Activated CD8-positive, alpha-beta T cell treated with anti-CD3 and anti-CD28 coated beads for 36 hours (primary cell): ENCODE results near the gene CCN2. TPM values are rescaled to one million over a fixed set of nuclear protein-coding genes. Genes with fewer than 3 reads are reported as not detected.

Experiments used
- ATAC-seq: fragments of 200-7000 bp; cut with Tn5 transposase; one replicate; pipeline ENCODE4 v1.10.0; 2021; ENCODE audit warnings: mild to moderate bottlenecking, moderate library complexity
- CTCF ChIA-PET: fragments of 350-600 bp; sonication (Branson Sonifier 250); formaldehyde crosslinking; loops from one replicate; lab custom pipeline; 2021; ENCODE audit warnings: antibody characterized with exemption; lab: Charles Lee
- POLR2A ChIA-PET: fragments of 350-600 bp; sonication (Branson Sonifier 250); formaldehyde crosslinking; loops from one replicate; lab custom pipeline; 2021; ENCODE audit warnings: antibody characterized with exemption; lab: Charles Lee
- DNase-seq: peaks from one replicate; pipeline ENCODE4 v3.0.0-alpha.2; 2020
- H3K27ac Mint-ChIP-seq: one replicate; pipeline ENCODE4 v1.8.0; 2021; ENCODE audit warnings: mild to moderate bottlenecking, mixed read lengths
- H3K27me3 Mint-ChIP-seq: one replicate; pipeline ENCODE4 v1.8.0; 2021; ENCODE audit warnings: mixed read lengths
- H3K36me3 Mint-ChIP-seq: one replicate; pipeline ENCODE4 v1.8.0; 2021; ENCODE audit warnings: low read depth, mixed read lengths
- H3K4me1 Mint-ChIP-seq: one replicate; pipeline ENCODE4 v1.8.0; 2021; ENCODE audit warnings: low read depth, mixed read lengths
- H3K4me3 Mint-ChIP-seq: one replicate; pipeline ENCODE4 v1.8.0; 2021; ENCODE audit warnings: mild to moderate bottlenecking, moderate library complexity, mixed read lengths
- H3K9me3 Mint-ChIP-seq: one replicate; pipeline ENCODE4 v1.8.0; 2021; ENCODE audit warnings: mixed read lengths
- CTCF ChIP-seq: fragments of 200-600 bp; IDR thresholded peaks from one replicate; pipeline ENCODE4 v1.8.0; 2022; ENCODE audit warnings: antibody characterized with exemption, mild to moderate bottlenecking
- intact Hi-C: fragments of 100-400 bp; cut with micrococcal nuclease; formaldehyde crosslinking; loops from one replicate; pipeline ENCODE4 v1.10.0; 2022
- total RNA-seq, 2 experiments: library from RNA; stranded (reverse); gene quantifications; one replicate each; pipeline ENCODE4 v1.2.3, GENCODE V29; 2021

The CCN2 gene
- total RNA-seq, 2 experiments from 2014 or later = not detected

GRCh38 chr6:131997429-131998153, 46.4 kb upstream of the CCN2 start:
- CTCF ChIA-PET = interaction anchor here (0.7 kb wide), 1 partner anchor 268 kb away, joined by 3 read pairs; no protein-coding TSS in a partner anchor
- DNase-seq (no peak), ATAC-seq (no peak)
- H3K4me3 Mint-ChIP-seq = no peak overlapping the region
- no peak overlapping the region for H3K27ac Mint-ChIP-seq
- peaks cover 3% of the 10 kb centered on the region for H3K9me3 Mint-ChIP-seq
- POLR2A ChIA-PET = no interaction called here
- H3K4me1 Mint-ChIP-seq = no peaks in the 10 kb centered on the region
- H3K36me3 Mint-ChIP-seq = no peaks in the 10 kb centered on the region
- no peak for TF ChIP-seq CTCF
- no peaks in the 10 kb centered on the region for H3K27me3 Mint-ChIP-seq
- intact Hi-C loops = no loop called here

- Mint-ChIP-seq H3K4me1 (no peaks in the 10 kb centered on the region), H3K27ac (no peak overlapping the region)
- CTCF ChIA-PET = no interaction called here
These were observed 44.7 kb upstream of the CCN2 start for GRCh38 chr6:131995917-131996316.

GRCh38 chr6:131992557-131992956, 41.4 kb upstream of the CCN2 start:
- POLR2A ChIA-PET = no interaction called here
- intact Hi-C loops = no loop called here

More at GRCh38 chr6:131995917-131996316, 44.7 kb upstream of the CCN2 start:
- no peaks in the 10 kb centered on the region for H3K36me3 Mint-ChIP-seq
- no peaks in the 10 kb centered on the region for H3K27me3 Mint-ChIP-seq
- DNase-seq = no peak
- POLR2A ChIA-PET = no interaction called here
- intact Hi-C loops = no loop called here
- no peak overlapping the region for H3K4me3 Mint-ChIP-seq
- no peaks in the 10 kb centered on the region for H3K9me3 Mint-ChIP-seq
- no peak for ATAC-seq
- TF ChIP-seq CTCF = no peak

GRCh38 chr6:131989036-131989435, 37.9 kb upstream of the CCN2 start:
- Mint-ChIP-seq H3K36me3 (no peaks in the 10 kb centered on the region), H3K27me3 (no peaks in the 10 kb centered on the region), H3K4me1 (no peaks in the 10 kb centered on the region), H3K4me3 (no peak overlapping the region), H3K27ac (no peak overlapping the region), H3K9me3 (no peaks in the 10 kb centered on the region)
- POLR2A ChIA-PET = no interaction called here
- TF ChIP-seq CTCF = no peak
- ATAC-seq = no peak
- CTCF ChIA-PET = no interaction called here
- DNase-seq = no peak
- intact Hi-C loops = no loop called here

More at GRCh38 chr6:131992557-131992956, 41.4 kb upstream of the CCN2 start:
- no peak for TF ChIP-seq CTCF
- H3K27me3 Mint-ChIP-seq = no peaks in the 10 kb centered on the region
- H3K4me1 Mint-ChIP-seq = no peaks in the 10 kb centered on the region
- no peak overlapping the region for H3K4me3 Mint-ChIP-seq
- no peaks in the 10 kb centered on the region for H3K36me3 Mint-ChIP-seq
- H3K27ac Mint-ChIP-seq = no peak overlapping the region
- H3K9me3 Mint-ChIP-seq = no peaks in the 10 kb centered on the region
- DNase-seq (no peak), ATAC-seq (no peak)
- CTCF ChIA-PET = no interaction called here

GRCh38 chr6:131982740-131983259, 31.6 kb upstream of the CCN2 start:
- Mint-ChIP-seq H3K4me1 (no peaks in the 10 kb centered on the region), H3K9me3 (no peaks in the 10 kb centered on the region), H3K27me3 (no peaks in the 10 kb centered on the region), H3K4me3 (no peak overlapping the region), H3K27ac (no peak overlapping the region), H3K36me3 (no peaks in the 10 kb centered on the region)
- ATAC-seq = no peak
- intact Hi-C loops = no loop called here
- ChIA-PET POLR2A (no interaction called here), CTCF (no interaction called here)
- no peak for DNase-seq
- TF ChIP-seq CTCF = no peak
